Amygdala (tissue), 56 donors: ENCODE data around the gene CIAO3.
"Not testable (repeated sequence)": the region's sequence is repeated elsewhere in the genome, so short reads cannot be mapped to it uniquely, and the experiment has no call there.

ENCODE experiments used
- DNase-seq, 56 donors: peaks; one replicate each; lab custom pipeline; 2025; lab: John Stamatoyannopoulos, UW

The CIAO3 gene

DNA sequence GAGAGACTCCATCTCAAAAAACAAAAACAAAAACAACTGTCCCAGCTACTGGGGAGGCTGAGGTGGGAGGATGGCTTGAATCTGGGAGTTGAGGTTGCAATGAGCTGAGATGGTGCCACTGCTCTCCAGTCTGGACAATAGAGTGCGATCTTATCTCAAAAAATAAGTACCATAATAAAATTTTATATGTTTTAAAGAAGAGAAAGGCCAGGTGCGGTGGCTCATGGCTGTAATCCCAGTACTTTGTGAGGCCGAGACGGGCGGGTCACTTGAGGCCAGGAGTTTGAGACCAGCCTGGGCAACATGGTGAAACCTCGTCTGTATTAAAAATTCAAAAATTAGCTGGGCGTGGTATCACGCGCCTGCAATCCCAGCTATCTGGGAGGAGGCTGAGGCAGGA lies 36.0 kb upstream of the CIAO3 start:
- no peak for DNase-seq

DNA sequence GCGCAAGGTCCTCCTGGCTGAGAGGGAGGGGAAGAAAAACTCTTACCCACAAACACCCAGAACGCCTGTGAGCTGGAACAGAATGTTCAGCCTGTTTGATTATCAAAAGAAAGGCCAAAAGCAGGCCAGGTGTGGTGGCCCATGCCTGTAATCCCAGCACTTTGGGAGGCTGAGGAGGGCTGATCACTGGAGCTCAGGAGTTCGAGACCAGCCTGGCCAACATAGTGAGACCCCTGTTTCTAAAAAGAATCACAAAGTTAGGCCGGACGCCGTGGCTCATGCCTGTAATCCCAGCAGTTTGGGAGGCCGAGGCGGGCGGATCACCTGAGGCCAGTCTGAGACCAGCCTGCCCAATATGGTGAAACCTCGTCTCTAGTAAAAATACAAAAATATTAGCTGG lies 35.5 kb upstream of the CIAO3 start:
- DNase-seq: not testable (repeated sequence)

DNA sequence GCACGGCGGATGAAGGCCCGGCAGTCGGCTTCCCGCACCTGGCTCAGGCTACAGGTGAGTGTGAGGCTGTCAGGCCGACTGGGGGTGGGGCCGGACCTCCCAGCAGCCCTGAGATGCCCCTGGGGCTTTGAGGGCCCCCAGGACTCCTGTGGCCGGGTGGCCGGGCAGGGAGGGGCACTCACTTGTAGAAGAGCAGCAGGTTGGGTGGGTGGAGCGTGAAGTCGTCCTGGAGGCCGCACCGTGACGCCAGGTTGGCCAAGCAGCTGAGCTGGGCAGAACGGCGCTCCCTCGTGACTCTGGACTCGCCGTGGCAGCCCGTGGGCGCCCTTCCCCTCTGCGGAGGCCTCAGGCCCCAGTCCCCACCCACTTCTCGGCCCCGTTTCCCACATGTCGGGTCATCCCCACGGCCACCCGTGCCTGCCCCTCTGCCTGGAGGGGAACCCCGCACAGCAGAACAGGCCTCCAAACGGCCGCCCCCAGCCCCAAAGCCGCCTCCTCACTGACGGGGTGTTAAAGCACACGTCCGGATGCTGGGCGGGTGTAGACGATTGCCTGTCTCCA lies 34.5 kb upstream of the CIAO3 start:
- DNase-seq: no peak

DNA sequence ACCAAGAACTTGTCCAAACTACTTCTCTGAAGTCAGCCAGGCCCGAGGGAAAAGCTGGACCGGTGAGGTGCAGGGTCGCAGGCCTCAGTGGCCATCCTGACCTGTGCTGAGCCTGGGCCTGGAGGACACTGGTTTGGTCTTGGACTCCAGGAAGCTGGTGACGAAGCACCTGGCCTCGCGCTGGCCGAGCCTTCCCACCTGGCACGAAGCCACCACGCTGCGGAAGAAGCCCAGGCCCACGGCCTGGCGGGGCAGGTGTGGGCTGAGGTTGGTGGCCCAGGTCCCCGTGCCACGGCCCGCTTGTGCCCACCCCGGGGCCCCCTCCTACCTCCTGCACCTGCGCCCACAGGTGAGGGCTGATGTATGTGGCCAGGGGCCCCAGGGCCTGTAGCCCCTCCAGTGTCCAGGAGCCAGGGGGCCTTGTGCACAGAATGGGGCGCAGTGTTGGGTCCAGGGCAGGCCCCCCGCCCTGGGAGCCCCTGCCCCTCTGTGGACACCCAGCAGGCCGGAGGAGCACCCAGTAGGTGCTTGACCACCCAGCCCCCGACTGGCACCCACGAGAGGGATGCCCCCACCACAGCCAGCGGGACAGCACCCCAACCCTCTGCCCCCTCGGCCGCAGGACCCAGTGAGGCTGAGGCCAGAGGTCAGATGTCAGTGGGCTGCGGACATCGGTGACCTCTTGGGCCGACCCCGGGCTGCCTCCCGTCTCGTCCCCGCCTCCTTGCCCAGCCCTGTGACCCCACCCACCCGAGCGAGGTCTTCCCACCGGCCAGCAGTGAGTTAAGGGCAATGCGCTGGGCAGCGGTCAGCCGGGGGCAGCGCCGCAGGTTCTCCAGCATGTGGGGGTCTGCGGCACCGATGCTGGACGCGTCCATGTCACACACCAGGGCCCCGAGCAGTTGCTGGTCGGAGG lies 33.5 kb upstream of the CIAO3 start:
- no peak for DNase-seq

DNA sequence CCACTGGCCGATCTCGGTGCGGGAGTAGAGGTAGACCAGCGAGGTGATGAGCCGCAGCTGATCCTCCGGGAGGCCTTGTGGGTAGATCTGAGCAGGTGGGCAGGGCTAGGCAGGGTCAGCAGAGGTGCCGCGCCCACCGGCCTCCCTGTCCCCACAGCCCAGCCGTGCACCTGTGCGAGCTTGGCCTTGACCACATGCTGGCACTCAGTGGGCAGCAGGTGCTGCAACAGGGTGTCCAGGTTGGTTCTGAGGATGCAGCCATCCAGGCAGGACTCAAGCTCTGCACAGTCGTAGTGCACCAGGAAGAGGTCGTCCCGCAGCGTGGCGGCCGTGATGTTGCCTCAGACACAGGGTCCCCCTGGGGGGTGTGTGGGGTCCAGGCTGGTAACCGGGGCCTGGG lies 32.2 kb upstream of the CIAO3 start:
- DNase-seq: no peak

DNA sequence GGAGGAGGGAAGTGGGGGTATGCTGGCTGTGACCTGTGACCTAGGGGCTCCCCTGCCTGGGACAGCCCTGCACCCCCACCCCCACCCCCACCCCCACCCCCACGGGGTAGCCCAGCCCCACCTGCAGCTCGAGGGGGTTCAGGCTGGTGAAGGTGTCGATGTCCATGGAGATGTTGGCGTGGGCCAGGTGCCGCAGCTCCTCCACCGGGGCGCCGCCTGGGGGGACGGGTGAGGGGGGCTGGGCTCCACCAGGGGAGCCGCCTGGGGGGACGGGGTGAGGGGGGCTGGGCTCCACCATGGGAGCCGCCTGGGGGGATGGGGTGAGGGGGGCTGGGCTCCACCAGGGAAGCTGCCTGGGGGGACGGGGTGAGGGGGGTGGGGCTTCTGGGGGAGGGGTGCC lies 29.6 kb upstream of the CIAO3 start:
- DNase-seq: no peak

DNA sequence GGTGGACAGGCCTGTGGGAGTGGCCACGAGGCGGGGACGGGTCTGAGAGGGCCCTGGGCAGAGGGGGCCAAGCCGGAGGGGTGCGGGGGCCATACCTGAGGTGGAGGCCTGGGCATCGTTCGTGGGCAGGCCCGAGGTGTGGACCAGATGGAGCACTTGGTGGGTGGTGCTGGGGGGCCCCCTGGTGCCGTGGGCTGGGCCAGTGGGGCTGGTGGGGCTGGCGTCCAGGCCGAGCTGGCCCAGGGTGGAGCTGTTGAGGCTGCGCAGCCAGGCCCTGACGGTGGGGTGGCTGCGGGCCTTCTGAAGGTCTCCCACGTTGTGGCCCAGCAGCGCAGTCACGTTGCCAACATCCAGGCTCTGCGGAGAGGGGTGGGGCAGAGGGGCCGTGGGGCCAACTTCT lies 29.1 kb upstream of the CIAO3 start:
- no peak for DNase-seq

DNA sequence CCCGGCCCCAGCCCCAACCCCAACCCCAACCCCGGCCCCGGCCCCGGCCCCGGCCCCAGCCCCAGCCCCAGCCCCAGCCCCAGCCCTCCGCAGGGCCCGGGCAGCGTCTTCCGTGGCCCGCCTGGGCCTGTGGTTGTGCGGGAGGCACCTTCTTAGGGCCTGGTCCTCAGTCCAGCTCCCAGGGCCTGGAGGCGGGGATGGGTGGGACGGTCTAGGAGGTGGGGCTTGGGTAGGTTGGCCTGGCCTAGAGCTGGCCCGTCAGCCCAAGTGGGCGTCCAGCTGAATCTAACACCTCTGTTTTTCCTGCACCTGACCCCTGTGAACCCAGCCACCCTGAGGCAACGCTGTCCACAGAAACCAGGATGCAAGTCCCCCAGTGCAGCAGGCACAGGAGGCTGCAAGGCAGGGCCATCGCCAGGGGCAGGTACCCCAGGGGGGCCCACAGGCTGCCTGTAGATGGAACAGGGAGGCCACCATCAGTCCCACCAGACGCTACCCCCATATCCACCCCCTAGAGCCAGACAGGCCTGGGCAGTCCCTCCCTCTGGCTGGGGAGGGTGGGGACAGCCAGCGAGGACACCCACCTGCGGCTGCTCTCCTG lies 28.5 kb upstream of the CIAO3 start:
- DNase-seq: no peak

DNA sequence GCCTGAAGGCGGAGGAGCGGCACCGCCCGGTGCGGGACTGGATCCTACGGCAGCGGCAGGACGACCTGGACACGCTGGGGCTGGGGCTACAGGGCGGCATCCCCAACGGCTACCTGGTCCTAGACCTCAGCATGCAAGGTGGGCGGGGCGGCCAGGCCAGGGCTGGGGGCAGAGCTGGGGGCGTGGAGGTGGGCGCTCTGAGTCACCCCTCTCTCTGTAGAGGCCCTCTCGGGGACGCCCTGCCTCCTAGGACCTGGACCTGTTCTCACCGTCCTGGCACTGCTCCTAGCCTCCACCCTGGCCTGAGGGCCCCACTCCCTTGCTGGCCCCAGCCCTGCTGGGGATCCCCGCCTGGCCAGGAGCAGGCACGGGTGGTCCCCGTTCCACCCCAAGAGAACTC lies 27.6 kb upstream of the CIAO3 start:
- no peak for DNase-seq

DNA sequence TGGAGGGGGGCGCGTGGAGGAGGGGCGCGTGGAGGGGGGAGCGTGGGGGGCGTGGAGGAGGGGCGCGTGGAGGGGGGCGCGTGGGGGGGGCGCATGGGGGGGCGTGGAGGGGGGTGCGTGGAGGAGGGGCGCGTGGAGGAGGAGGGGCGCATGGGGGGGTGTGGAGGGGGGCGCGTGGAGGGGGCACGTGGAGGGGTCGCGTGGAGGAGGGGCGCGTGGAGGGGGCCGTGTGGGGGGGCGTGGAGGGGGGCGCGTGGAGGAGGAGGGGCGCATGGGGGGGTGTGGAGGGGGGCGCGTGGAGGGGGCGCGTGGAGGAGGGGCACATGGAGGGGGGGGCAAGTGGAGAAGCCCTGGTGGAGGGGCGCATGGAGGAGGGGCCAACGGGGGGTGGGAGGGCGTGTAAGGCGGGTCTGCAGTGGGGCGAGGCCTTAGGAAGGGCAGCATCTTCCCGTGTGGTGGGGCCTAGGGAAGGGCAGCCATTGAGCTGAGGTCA lies 27.0 kb upstream of the CIAO3 start:
- DNase-seq: no peak

DNA sequence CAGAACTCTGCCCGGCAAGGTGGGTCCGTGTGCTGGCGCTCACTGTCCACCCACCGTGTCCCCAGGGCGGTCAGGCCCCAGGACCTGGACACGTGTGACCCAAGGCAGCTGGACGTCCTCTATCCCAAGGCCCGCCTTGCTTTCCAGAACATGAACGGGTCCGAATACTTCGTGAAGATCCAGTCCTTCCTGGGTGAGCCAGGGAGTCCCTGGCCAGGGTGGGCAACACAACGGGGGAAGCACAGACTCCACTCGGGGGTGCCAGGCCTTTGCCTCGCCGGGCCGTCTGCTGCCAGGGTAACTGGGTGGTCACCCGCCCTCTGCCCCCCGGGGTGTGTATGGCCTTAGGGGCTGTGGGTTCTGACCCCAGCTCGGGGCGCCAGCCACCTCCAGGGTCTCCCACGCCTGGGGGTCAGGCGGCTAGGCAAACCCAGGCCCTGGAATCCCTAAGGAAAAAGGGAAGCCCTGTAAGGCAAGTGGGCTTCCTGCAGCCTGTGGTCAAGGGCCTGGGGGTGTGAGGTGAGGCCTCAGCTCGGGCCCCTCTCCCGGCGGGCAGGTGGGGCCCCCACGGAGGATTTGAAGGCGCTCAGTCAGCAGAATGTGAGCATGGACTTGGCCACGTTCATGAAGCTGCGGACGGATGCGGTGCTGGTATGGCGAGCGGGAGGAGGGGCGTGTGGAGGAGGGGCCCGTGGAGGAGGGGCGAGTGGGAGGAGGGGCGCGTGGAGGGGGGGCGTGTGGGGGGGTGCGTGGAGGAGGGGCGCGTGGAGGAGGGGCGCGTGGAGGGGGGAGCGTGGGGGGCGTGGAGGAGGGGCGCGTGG lies 26.2 kb upstream of the CIAO3 start:
- no peak for DNase-seq

DNA sequence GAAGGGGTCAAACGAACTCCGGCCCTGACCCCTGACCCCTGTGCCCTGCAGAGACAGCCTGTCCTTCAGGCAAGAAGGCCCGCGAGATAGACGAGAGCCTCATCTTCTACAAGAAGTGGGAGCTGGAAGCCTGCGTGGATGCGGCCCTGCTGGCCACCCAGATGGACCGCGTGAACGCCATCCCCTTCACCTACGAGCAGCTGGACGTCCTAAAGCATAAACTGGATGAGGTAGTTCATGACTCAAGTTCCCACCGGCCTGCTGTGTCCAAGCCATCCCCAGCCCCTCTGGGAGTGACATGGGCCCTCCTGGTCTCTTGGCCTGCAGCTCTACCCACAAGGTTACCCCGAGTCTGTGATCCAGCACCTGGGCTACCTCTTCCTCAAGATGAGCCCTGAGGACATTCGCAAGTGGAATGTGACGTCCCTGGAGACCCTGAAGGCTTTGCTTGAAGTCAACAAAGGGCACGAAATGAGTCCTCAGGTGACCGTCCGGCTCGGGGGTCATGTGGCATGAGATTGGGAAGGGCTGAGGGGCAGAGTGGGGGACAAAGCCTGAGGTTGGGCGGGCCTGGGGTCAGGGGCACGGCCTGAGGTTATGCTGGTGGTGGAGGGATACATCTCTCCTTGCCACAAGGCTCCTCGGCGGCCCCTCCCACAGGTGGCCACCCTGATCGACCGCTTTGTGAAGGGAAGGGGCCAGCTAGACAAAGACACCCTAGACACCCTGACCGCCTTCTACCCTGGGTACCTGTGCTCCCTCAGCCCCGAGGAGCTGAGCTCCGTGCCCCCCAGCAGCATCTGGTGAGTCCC lies 25.4 kb upstream of the CIAO3 start:
- no peak for DNase-seq

DNA sequence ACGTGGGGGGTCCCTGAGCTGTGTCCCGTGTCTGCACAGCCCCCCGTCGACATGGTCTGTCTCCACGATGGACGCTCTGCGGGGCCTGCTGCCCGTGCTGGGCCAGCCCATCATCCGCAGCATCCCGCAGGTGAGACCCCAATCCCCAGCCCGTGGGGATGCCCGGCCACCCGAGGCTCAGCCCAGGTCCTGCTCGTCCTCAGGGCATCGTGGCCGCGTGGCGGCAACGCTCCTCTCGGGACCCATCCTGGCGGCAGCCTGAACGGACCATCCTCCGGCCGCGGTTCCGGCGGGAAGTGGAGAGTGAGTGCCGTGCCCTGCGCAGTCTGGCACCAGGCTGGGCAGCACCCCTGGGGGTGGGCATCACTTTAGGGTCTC lies 24.7 kb upstream of the CIAO3 start:
- no peak for DNase-seq

DNA sequence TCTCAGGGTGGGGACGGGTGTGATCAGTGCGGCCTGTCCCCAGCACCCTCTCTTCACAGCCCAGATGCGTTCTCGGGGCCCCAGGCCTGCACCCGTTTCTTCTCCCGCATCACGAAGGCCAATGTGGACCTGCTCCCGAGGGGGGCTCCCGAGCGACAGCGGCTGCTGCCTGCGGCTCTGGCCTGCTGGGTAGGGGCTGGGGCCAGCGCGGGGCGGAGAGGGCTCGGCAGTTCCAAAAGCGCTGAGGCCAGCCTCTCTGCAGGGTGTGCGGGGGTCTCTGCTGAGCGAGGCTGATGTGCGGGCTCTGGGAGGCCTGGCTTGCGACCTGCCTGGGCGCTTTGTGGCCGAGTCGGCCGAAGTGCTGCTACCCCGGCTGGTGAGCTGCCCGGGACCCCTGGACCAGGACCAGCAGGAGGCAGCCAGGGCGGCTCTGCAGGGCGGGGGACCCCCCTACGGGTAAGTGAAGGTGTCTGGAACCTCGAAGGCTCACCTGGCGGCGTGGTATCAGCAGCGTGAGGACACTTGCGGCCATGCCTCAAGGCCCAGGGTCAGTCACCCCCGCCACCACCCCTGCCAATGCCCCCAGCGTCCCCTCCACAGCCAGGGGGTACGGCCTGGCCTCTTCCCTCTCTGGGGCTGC lies 24.2 kb upstream of the CIAO3 start:
- DNase-seq: no peak

DNA sequence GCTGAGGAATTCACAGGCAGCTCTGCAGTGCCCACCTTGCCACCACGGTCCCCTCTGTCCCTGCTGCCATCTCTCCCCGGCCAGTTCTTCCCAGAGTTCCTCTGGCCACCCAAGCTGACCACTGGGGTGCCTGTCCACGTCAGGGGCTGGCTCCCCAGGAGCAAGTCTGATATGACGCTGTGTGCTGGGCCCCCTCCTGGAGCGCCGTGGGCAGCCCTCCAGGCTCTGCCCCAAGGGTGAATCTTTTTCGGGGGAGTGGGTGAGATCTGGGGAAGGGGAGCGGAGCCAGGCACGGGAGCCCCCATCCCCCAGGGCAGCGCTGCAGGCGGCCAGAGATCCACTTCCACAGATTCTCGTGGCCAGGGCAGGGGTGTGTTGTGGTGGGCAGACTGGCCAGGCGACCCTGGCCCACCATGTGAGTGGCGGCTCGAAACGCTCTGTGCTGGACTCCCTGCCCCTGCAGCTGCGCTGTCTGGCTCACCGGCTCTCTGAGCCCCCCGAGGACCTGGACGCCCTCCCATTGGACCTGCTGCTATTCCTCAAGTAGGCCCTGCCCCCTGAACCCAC lies 23.5 kb upstream of the CIAO3 start:
- DNase-seq: no peak

DNA sequence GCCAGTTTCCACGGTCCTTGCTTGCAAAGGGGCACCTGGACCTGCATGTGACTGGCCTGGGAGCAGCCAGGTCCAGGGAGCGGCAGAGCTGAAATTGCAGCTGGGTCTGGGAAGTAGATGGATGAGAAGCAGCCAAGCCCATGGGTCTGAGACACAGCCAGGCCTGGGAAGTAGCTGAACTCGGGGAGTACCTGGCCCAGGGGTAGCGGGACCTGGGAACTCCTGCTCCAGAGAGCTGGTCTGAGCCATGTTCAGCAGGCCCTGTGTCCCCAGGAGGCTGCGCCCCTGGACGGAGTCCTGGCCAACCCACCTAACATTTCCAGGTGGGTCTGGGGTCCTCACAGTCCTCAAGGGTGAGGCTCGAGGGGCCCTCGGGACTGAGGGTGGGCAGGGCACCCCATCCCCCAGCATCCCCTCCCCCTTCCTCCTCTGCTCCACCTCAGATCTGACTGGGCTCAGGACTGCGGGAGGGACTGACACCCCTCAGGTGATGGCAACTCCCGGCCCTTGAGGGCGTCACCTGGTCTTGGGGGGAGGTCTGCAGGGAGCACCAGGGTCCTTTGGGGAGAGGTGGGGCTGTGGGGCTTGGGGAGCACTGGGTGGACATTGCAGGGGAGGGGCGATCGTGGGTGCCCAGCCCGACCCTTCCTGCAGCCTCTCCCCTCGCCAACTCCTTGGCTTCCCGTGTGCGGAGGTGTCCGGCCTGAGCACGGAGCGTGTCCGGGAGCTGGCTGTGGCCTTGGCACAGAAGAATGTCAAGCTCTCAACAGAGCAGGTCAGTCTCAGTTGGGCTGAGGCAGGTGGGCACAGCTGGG lies 22.8 kb upstream of the CIAO3 start:
- DNase-seq: no peak

DNA sequence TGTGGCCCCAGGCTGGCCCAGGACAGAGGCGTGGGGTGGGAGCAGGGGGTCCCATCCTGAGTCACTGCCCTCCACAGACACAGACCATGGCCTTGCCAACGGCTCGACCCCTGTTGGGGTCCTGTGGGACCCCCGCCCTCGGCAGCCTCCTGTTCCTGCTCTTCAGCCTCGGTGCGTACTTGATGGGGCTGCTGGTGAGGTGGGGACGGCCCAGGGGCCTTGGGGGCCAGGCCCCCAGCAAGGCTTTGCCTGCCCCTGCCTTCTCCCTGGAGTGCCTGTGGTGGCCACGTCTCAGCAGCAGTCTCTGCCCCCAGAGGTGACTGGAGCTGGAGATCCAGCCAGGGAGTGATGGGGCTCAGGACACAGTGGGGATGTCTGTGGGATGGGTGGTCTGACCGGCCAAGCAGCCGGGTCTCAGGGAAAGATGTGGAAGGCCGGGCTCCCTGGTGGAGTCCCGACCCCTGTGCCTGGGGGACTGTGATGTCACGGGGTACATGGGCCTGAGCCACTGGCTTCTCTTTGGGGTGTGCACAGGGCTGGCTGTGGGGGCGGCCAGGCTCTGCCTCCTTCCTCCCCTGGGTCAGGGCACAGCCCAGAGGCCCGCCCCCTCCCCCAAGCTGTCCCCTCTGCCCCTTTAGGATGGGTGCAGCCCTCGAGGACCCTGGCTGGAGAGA lies 21.9 kb upstream of the CIAO3 start:
- no peak for DNase-seq
